Upper lobe of left lung (tissue), 4 donors: ENCODE measurements around the gene SNX21.
"Not testable (repeated sequence)": the region's sequence is repeated elsewhere in the genome, so short reads cannot be mapped to it uniquely, and the experiment has no call there.

ENCODE experiments used
- CTCF ChIP-seq, 6 experiments: fragments of 450-650 bp in 4 of 6; fragments of 200-600 bp in 2 of 6; sonication (generic) in 2 of 6; IDR thresholded peaks; one replicate each; pipeline ENCODE4 v1.5.1; 2016 to 2019; ENCODE audit warnings: antibody characterized with exemption in 6 of 6
- EP300 ChIP-seq, 4 donors: sonication (generic); formaldehyde crosslinking; IDR thresholded peaks; one replicate each; pipeline ENCODE4 v1.5.1; 2017; ENCODE audit warnings: antibody characterized with exemption in 4 of 4, control low read depth in 2 of 4

GRCh38 chr20:45797510-45797909, 36.1 kb upstream of the SNX21 start:
- TF ChIP-seq EP300, CTCF (IDR thresholded peaks at IDR 0.05): not testable (repeated sequence)
